ENCODE data around the gene CHCHD6. TPM values are rescaled to one million over a fixed set of nuclear protein-coding genes. Genes with fewer than 3 reads are reported as not detected.

The CHCHD6 gene
- total RNA-seq, 1 experiment from 2014 or later = 36.3 TPM

DNA sequence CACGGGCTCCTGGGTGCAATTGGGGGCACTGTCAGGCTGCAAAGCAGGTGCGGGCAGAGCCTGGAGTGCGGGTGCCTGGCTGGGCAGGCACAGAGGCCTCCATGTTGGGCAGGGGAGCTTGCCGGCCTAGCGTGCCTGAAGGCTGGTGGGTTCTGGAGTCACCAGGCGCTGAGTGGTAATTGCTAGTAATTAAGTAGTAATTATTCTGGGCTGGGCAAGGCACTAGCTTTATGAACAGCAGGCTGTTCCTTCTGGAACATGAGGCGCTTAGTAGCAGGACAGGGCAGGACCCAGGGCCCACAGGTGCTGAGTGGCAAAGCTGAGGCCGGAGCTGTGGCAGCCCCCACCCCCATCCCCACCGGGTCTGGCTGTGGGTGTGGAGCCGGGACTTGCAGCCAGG is 304.2 kb downstream of the CHCHD6 start:
- no peak overlapping the region for H3K9ac ChIP-seq (ENCODE audit: low read length)
- CTCF ChIA-PET = no interaction called here
- TF ChIP-seq EZH2phosphoT487 (IDR thresholded peaks at IDR 0.05; ENCODE audit: borderline replicate concordance) = no peak
- no peak for TF ChIP-seq CBX3 (IDR thresholded peaks at IDR 0.05; ENCODE audit: low read depth)
- TF ChIP-seq REST (IDR thresholded peaks at IDR 0.05; ENCODE audit: low read depth) = no peak
- TF ChIP-seq, protein P1, sequence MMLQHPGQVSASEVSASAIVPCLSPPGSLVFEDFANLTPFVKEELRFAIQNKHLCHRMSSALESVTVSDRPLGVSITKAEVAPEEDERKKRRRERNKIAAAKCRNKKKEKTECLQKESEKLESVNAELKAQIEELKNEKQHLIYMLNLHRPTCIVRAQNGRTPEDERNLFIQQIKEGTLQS (IDR thresholded peaks at IDR 0.05) = no peak
- TF ChIP-seq ZBTB33 (IDR thresholded peaks at IDR 0.05; ENCODE audit: extremely low read depth, insufficient replicate concordance, low read length) = no peak
- TF ChIP-seq SIN3A (IDR thresholded peaks at IDR 0.05; ENCODE audit: low read depth) = no peak
- TF ChIP-seq SRF (IDR thresholded peaks at IDR 0.05; ENCODE audit: low read depth) = no peak
- TF ChIP-seq CEBPB (IDR thresholded peaks at IDR 0.05; ENCODE audit: low read depth) = no peak
- TF ChIP-seq FOSL1 (IDR thresholded peaks at IDR 0.05; ENCODE audit: low read depth) = no peak
- TF ChIP-seq JUND (IDR thresholded peaks at IDR 0.05) = no peak
- TF ChIP-seq TCF7L2 (IDR thresholded peaks at IDR 0.05; ENCODE audit: borderline replicate concordance, extremely low read depth, insufficient read depth, insufficient read length) = no peak
- no peak for TF ChIP-seq YY1 (IDR thresholded peaks at IDR 0.05; ENCODE audit: extremely low read depth, insufficient replicate concordance, low read depth, low read length)
- no peak for TF ChIP-seq POLR2A (IDR thresholded peaks at IDR 0.05; ENCODE audit: borderline replicate concordance, extremely low read depth, insufficient read depth, insufficient read length)
- TF ChIP-seq EZH2 (IDR thresholded peaks at IDR 0.05) = no peak
- TF ChIP-seq ELF1 (IDR thresholded peaks at IDR 0.05; ENCODE audit: borderline replicate concordance, low read depth) = no peak
- TF ChIP-seq POLR2AphosphoS5 (IDR thresholded peaks at IDR 0.05; ENCODE audit: low read depth, low read length) = no peak
- no peak for TF ChIP-seq SP1 (IDR thresholded peaks at IDR 0.05; ENCODE audit: low read depth)
- TF ChIP-seq CTCF (IDR thresholded peaks at IDR 0.05 in 2 of 3, conservative IDR thresholded peaks at IDR 0.05 in 1 of 3; ENCODE audit: borderline replicate concordance in 1 of 3, insufficient read depth in 1 of 3, low read depth in 2 of 3, low read length in 2 of 3) = no peak
- TF ChIP-seq ZNF274 (IDR thresholded peaks at IDR 0.05; ENCODE audit: low read depth, low read length) = no peak
- intact Hi-C loops (cut with micrococcal nuclease) = no loop called here
- H4K20me1 ChIP-seq (ENCODE audit: insufficient read depth) = no peaks in the 10 kb centered on the region
- 0 out of 4 replicates have a peak, but pooled peaks cover 0 to 4% of the 10 kb centered on the region in 2 experiments for H3K36me3 ChIP-seq (ENCODE audit: control insufficient read depth in 1 of 2, insufficient read depth in 2 of 2, low read length in 2 of 2)
- H3K79me2 ChIP-seq (ENCODE audit: insufficient read depth, low read length) = 0 out of 2 replicates have a peak, but pooled peaks cover 3% of the 10 kb centered on the region
- no peak for DNase-seq (ENCODE audit: low read depth, low spot score)
- H3K27ac ChIP-seq (ENCODE audit: low read depth, low read length) = no peak overlapping the region
- no peak for ATAC-seq
- no TSS peak for BruUV-seq (replicated peaks)
- no peak overlapping the region for H3K4me2 ChIP-seq (ENCODE audit: low read length)
- no peak overlapping the region for H3K4me3 ChIP-seq (replicated peaks in 1 of 2; ENCODE audit: low read depth in 1 of 2, low read length in 2 of 2)
- H3K27me3 ChIP-seq (ENCODE audit: insufficient read depth, low read length) = no peaks in the 10 kb centered on the region
- RAD21 ChIA-PET (ENCODE audit: low non-redundant PET in 1 of 2, low total read pairs in 2 of 2, uncharacterized antibody in 2 of 2, unreplicated experiment in 2 of 2) = no interaction called here
- POLR2A ChIA-PET = no interaction called here
- no peaks in the 10 kb centered on the region for H3K9me3 ChIP-seq (ENCODE audit: control insufficient read depth in 1 of 2, insufficient read depth in 1 of 2, low read depth in 1 of 2, low read length in 2 of 2)
- H2AFZ ChIP-seq (ENCODE audit: low read depth, low read length, poor library complexity, severe bottlenecking) = no peak overlapping the region
- H3K4me1 ChIP-seq (ENCODE audit: control insufficient read depth in 1 of 2, insufficient read depth in 2 of 2, low read length in 2 of 2) = peaks cover 0 to 3% of the 10 kb centered on the region in 2 experiments; a peak in 1 of 4 replicates
- no peaks in the 10 kb centered on the region for H3K9me2 ChIP-seq (ENCODE audit: insufficient read depth)

Measured in HCT116 (cell line).